Activated CD4-positive, alpha-beta T cell treated with anti-CD3 and anti-CD28 coated beads, Interleukin-2, amount 10 ng/mL, durations not matched to agents 7 days and 5 days (primary cell): ENCODE results near the gene PBLD. TPM values are rescaled to one million over a fixed set of nuclear protein-coding genes. Genes with fewer than 3 reads are reported as not detected.

Experiments
- CTCF ChIA-PET: fragments of 350-600 bp; sonication (Branson Sonifier 250); formaldehyde crosslinking; loops from one replicate; lab custom pipeline; 2021; ENCODE audit warnings: antibody characterized with exemption; lab: Charles Lee
- POLR2A ChIA-PET: fragments of 350-600 bp; sonication (Branson Sonifier 250); formaldehyde crosslinking; loops from one replicate; lab custom pipeline; 2021; ENCODE audit warnings: antibody characterized with exemption; lab: Charles Lee
- DNase-seq: peaks from one replicate; pipeline ENCODE4 v3.0.0-alpha.2; 2020
- H3K27ac Mint-ChIP-seq: one replicate; pipeline ENCODE4 v1.8.0; 2021; ENCODE audit warnings: mild to moderate bottlenecking, moderate library complexity, mixed read lengths
- H3K27me3 Mint-ChIP-seq: one replicate; pipeline ENCODE4 v1.8.0; 2021; ENCODE audit warnings: mixed read lengths
- H3K36me3 Mint-ChIP-seq: one replicate; pipeline ENCODE4 v1.8.0; 2021; ENCODE audit warnings: low read depth, mixed read lengths
- H3K4me1 Mint-ChIP-seq: one replicate; pipeline ENCODE4 v1.8.0; 2021; ENCODE audit warnings: mixed read lengths
- H3K4me3 Mint-ChIP-seq: one replicate; pipeline ENCODE4 v1.8.0; 2021; ENCODE audit warnings: mild to moderate bottlenecking, moderate library complexity, mixed read lengths
- H3K9me3 Mint-ChIP-seq: one replicate; pipeline ENCODE4 v1.8.0; 2021; ENCODE audit warnings: mixed read lengths
- total RNA-seq, 2 experiments: library from RNA; stranded (reverse); gene quantifications; one replicate each; pipeline ENCODE4 v1.2.3, GENCODE V29; 2021

The PBLD gene
- total RNA-seq, 2 experiments from 2014 or later: 1.6 to 2.0 TPM

- Mint-ChIP-seq H3K4me1 (peaks cover 1% of the 10 kb centered on the region), H3K27me3 (peaks cover 14% of the 10 kb centered on the region), H3K4me3 (no peak overlapping the region), H3K9me3 (no peaks in the 10 kb centered on the region), H3K27ac (no peak overlapping the region), H3K36me3 (no peaks in the 10 kb centered on the region)
- no peak for DNase-seq
- POLR2A ChIA-PET: no interaction called here
- CTCF ChIA-PET: interaction anchor here (1.2 kb wide), 1 partner anchor 16 kb away, joined by 3 read pairs; no protein-coding TSS in a partner anchor
Measured at GRCh38 chr10:68237173-68237572, 95.6 kb downstream of the PBLD start.

DNA sequence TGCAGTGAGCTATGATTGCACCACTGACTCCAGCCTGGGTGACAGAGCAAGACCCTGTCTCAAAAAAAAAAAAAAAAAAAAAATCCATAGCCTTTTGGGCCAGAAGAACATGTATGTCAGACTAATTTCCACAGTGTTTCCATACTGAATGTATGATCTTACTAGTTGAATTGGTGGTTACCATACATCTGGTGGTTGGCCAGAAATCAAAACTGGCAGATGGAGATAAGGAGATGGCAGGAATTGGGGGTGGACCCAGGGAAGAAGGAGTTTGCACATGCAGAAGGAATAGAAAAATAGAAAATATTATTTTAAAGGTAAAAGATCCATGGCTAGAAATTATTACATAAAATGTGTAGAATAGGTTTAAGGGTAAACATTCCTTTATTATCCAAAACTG, 97.1 kb downstream of the PBLD start:
- CTCF ChIA-PET: interaction anchor here (0.6 kb wide), 1 partner anchor 594 kb away, joined by 3 read pairs; no protein-coding TSS in a partner anchor
- POLR2A ChIA-PET: no interaction called here
- peaks cover 11% of the 10 kb centered on the region for H3K4me1 Mint-ChIP-seq
- H3K27me3 Mint-ChIP-seq: peaks cover 24% of the 10 kb centered on the region
- H3K27ac Mint-ChIP-seq: no peak overlapping the region
- H3K4me3 Mint-ChIP-seq: no peak overlapping the region
- no peaks in the 10 kb centered on the region for H3K9me3 Mint-ChIP-seq
- H3K36me3 Mint-ChIP-seq: no peaks in the 10 kb centered on the region
- no peak for DNase-seq

- no peaks in the 10 kb centered on the region for H3K36me3 Mint-ChIP-seq
- no peaks in the 10 kb centered on the region for H3K9me3 Mint-ChIP-seq
- no peak overlapping the region for H3K4me3 Mint-ChIP-seq
- DNase-seq: no peak
- CTCF ChIA-PET: interaction anchor here (0.6 kb wide), 1 partner anchor 594 kb away, joined by 3 read pairs; no protein-coding TSS in a partner anchor
- POLR2A ChIA-PET: no interaction called here
- H3K27me3 Mint-ChIP-seq: peaks cover 26% of the 10 kb centered on the region
- no peak overlapping the region for H3K27ac Mint-ChIP-seq
- peaks cover 12% of the 10 kb centered on the region for H3K4me1 Mint-ChIP-seq
Measured at GRCh38 chr10:68235111-68235510, 97.6 kb downstream of the PBLD start.

- H3K4me1 Mint-ChIP-seq: peaks cover 12% of the 10 kb centered on the region
- ChIA-PET CTCF (no interaction called here), POLR2A (no interaction called here)
- H3K36me3 Mint-ChIP-seq: no peaks in the 10 kb centered on the region
- no peak for DNase-seq
- no peaks in the 10 kb centered on the region for H3K9me3 Mint-ChIP-seq
- H3K27ac Mint-ChIP-seq: no peak overlapping the region
- peaks cover 40% of the 10 kb centered on the region for H3K27me3 Mint-ChIP-seq
- no peak overlapping the region for H3K4me3 Mint-ChIP-seq
Measured at GRCh38 chr10:68233046-68233445, 99.7 kb downstream of the PBLD start.

Other genes with a start within 250 kb of the PBLD start
- not detected for gene MYPN, start 223.4 kb downstream of the PBLD start, total RNA-seq
- gene ATOH7, start 100.8 kb downstream of the PBLD start, total RNA-seq: not detected
- 100 to 1,000 TPM in 1 of 2 experiments, 10 to 100 TPM in 1; 99.6 to 117 TPM for gene HNRNPH3, start 864 bp downstream of the PBLD start, total RNA-seq
- 10 to 100 TPM; 13.0 TPM for gene RUFY2, start 74.3 kb upstream of the PBLD start, total RNA-seq
- 10 to 100 TPM; 28.4 to 30.3 TPM for gene DNA2, start 139.0 kb upstream of the PBLD start, total RNA-seq
- gene SLC25A16, start 194.6 kb upstream of the PBLD start, total RNA-seq: 10 to 100 TPM; 19.8 to 26.4 TPM
- gene TET1, start 227.4 kb upstream of the PBLD start, total RNA-seq: 1 to 10 TPM; 3.0 to 3.7 TPM